ENCODE measurements around the gene CDHR5.
"Not testable (repeated sequence)": the region's sequence is repeated elsewhere in the genome, so short reads cannot be mapped to it uniquely, and the experiment has no call there.

The CDHR5 gene

DNA sequence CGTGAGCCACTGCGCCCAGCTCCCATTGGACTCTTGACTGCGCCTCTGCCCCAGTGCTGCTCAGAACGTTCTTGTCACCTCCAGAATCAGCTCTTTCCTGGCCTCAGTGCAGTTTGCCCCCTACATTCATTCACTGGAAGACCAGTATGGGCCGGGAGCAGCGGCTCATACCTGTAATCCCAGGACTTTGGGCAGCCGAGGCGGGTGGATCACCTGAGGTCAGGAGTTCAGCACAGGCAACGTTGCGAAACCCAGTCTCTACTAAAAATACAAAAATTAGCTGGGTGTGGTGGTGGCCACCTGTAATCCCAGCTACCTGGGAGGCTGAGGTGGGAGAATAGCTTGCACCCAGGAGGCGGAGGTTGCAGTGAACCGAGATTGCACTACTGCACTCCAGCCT is 29.7 kb upstream of the CDHR5 start:
- H3K9me3 ChIP-seq (ENCODE audit: control insufficient read depth, insufficient read depth, low read length); H3K4me1 ChIP-seq (ENCODE audit: insufficient read depth, low read length); H3K9ac ChIP-seq (ENCODE audit: low read depth, low read length); H3K36me3 ChIP-seq (ENCODE audit: insufficient read depth, low read length): not testable (repeated sequence)

- no peaks in the 10 kb centered on the region for H3K36me3 ChIP-seq (ENCODE audit: insufficient read depth, low read length)
- H3K9ac ChIP-seq (ENCODE audit: low read depth, low read length), result no peak overlapping the region
- no peaks in the 10 kb centered on the region for H3K9me3 ChIP-seq (ENCODE audit: control insufficient read depth, insufficient read depth, low read length)
- H3K4me1 ChIP-seq (ENCODE audit: insufficient read depth, low read length), result no peaks in the 10 kb centered on the region
Measured at GRCh38 chr11:653837-654236, 29.1 kb upstream of the CDHR5 start.

DNA sequence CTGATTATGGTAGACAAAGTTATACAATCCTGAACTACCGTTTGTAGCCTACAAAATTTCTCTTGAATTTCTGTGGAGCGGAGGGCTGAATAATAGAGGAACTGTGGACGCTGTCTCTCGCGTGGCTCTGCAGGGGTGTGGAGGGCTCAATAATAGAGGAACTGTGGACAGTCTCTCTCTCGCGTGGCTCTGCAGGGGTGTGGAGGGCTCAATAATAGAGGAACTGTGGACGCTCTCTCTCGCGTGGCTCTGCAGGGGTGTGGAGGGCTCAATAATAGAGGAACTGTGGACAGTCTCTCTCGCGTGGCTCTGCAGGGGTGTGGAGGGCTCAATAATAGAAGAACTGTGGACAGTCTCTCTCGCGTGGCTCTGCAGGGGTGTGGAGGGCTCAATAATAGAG is 28.4 kb upstream of the CDHR5 start:
- H3K9me3 ChIP-seq (ENCODE audit: control insufficient read depth, insufficient read depth, low read length); H3K36me3 ChIP-seq (ENCODE audit: insufficient read depth, low read length); H3K9ac ChIP-seq (ENCODE audit: low read depth, low read length); H3K4me1 ChIP-seq (ENCODE audit: insufficient read depth, low read length): not testable (repeated sequence)

GRCh38 chr11:650482-650881 is 25.7 kb upstream of the CDHR5 start:
- H3K9ac ChIP-seq (ENCODE audit: low read depth, low read length), result no peak overlapping the region
- H3K4me1 ChIP-seq (ENCODE audit: insufficient read depth, low read length), result no peaks in the 10 kb centered on the region
- no peaks in the 10 kb centered on the region for H3K36me3 ChIP-seq (ENCODE audit: insufficient read depth, low read length)
- H3K9me3 ChIP-seq (ENCODE audit: control insufficient read depth, insufficient read depth, low read length), result no peaks in the 10 kb centered on the region

- not testable (repeated sequence) for H3K9ac ChIP-seq (ENCODE audit: low read depth, low read length); H3K36me3 ChIP-seq (ENCODE audit: insufficient read depth, low read length); H3K4me1 ChIP-seq (ENCODE audit: insufficient read depth, low read length); H3K9me3 ChIP-seq (ENCODE audit: control insufficient read depth, insufficient read depth, low read length)
Measured at GRCh38 chr11:647672-648158, 23.0 kb upstream of the CDHR5 start.

DNA sequence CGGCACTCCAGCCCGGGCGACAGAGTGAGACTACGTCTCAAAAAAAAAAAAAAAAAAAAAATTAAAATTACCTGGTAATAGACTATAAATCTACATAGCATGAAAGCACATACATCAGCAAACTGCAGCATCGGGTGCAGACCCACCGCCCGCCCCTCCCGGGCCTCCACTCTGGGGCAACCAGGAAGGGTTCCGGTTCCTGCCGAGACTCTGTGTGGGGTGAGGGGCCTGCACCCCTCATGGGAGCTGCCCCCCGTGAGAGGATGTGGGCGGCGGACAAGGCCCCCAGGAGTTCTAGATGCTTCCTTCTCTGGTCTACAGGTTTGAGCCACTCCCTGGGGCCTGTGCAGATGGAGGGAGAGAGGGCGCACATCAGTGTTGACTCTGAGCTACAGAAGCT is 21.5 kb upstream of the CDHR5 start:
- H3K9me3 ChIP-seq (ENCODE audit: control insufficient read depth, insufficient read depth, low read length), result no peaks in the 10 kb centered on the region
- no peaks in the 10 kb centered on the region for H3K36me3 ChIP-seq (ENCODE audit: insufficient read depth, low read length)
- no peaks in the 10 kb centered on the region; the same call in 1 of the 2 replicates for H3K4me1 ChIP-seq (ENCODE audit: insufficient read depth, low read length)
- H3K9ac ChIP-seq (ENCODE audit: low read depth, low read length), result no peak overlapping the region

GRCh38 chr11:645536-645935 is 20.8 kb upstream of the CDHR5 start:
- no peaks in the 10 kb centered on the region for H3K36me3 ChIP-seq (ENCODE audit: insufficient read depth, low read length)
- H3K9ac ChIP-seq (ENCODE audit: low read depth, low read length), result no peak overlapping the region
- H3K4me1 ChIP-seq (ENCODE audit: insufficient read depth, low read length), result peaks cover 5% of the 10 kb centered on the region; the same call in 1 of the 2 replicates
- H3K9me3 ChIP-seq (ENCODE audit: control insufficient read depth, insufficient read depth, low read length), result no peaks in the 10 kb centered on the region

DNA sequence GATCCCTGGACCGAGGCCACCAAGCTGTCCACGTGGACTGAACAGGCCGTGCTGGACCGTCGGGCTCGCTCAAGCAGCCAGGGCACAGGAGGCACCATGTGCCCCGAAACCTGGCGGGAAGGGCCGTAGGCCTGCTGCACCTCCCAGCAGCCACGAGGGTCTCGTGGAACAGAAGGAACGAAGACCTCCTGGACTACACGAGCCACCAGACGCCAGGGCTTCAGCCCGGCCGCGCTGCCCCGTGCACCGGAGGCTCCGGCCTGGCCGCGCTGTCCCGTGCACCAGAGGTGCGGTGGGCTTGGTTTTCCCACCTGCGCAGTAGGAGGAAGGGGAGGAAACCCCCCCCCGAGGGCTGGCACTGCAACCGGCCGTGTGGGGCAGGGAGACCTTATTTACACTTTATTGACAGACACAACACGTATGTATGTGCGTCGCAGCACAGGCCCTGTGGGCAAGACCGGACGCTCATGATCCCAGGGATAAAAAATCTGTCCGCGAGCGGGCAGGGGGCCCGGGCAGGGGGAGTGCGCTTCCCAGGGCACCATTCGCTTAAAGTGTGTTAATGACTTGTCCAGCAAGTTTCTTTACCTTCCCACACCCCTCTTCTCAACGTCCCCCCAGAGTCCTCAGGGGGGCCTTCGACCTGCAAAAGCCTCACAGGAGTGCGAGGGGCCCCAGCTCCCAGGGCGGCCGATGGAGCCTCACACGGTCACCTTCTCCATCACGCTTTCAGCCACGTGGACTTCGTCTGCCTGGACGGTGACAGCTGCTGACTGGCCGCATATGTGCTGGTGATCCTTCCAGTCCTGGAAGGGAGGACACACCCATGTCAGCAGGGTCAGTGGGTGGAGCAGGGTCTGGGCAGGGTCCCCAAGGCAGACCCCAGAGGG is 19.3 kb upstream of the CDHR5 start:
- no peaks in the 10 kb centered on the region for H3K9me3 ChIP-seq (ENCODE audit: control insufficient read depth, insufficient read depth, low read length)
- peaks cover 6% of the 10 kb centered on the region; the same call in 1 of the 2 replicates for H3K4me1 ChIP-seq (ENCODE audit: insufficient read depth, low read length)
- H3K9ac ChIP-seq (ENCODE audit: low read depth, low read length), result no peak overlapping the region
- no peaks in the 10 kb centered on the region for H3K36me3 ChIP-seq (ENCODE audit: insufficient read depth, low read length)

GRCh38 chr11:643366-643765 is 18.6 kb upstream of the CDHR5 start:
- no peaks in the 10 kb centered on the region for H3K9me3 ChIP-seq (ENCODE audit: control insufficient read depth, insufficient read depth, low read length)
- peaks cover 6% of the 10 kb centered on the region; the same call in 1 of the 2 replicates for H3K4me1 ChIP-seq (ENCODE audit: insufficient read depth, low read length)
- H3K36me3 ChIP-seq (ENCODE audit: insufficient read depth, low read length), result no peaks in the 10 kb centered on the region
- H3K9ac ChIP-seq (ENCODE audit: low read depth, low read length), result no peak overlapping the region

DNA sequence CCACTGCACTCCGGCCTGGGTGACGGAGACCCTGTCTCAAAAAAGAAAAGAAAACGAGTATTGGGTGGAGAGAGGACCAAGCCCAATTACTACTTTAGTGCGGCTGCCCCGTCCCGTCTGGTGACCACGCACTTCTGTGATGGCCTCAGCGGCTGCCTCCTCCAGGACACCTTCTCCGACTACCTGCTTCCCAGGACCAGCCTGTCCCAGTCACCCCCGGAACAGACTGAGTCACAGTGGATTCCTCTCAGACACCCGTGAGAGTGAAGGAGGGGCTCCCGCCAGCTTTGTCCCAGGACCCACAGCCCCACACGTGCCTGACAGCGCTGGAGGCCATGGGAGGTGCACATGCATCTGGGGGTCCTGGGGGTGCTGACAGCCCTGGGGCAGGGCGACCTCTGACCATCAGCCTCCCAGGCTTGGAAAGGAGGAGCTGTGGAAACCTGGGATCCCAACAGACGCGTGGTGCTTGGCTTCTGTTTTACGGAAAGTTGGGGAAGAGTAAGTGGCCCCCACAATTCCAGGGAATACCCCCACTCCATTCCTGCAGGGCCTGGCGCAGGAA is 17.1 kb upstream of the CDHR5 start:
- Histone ChIP-seq H3K9ac (ENCODE audit: low read depth, low read length) (no peak overlapping the region), H3K36me3 (ENCODE audit: insufficient read depth, low read length) (no peaks in the 10 kb centered on the region), H3K9me3 (ENCODE audit: control insufficient read depth, insufficient read depth, low read length) (no peaks in the 10 kb centered on the region), H3K4me1 (ENCODE audit: insufficient read depth, low read length) (peaks cover 6% of the 10 kb centered on the region; the same call in 1 of the 2 replicates)

DNA sequence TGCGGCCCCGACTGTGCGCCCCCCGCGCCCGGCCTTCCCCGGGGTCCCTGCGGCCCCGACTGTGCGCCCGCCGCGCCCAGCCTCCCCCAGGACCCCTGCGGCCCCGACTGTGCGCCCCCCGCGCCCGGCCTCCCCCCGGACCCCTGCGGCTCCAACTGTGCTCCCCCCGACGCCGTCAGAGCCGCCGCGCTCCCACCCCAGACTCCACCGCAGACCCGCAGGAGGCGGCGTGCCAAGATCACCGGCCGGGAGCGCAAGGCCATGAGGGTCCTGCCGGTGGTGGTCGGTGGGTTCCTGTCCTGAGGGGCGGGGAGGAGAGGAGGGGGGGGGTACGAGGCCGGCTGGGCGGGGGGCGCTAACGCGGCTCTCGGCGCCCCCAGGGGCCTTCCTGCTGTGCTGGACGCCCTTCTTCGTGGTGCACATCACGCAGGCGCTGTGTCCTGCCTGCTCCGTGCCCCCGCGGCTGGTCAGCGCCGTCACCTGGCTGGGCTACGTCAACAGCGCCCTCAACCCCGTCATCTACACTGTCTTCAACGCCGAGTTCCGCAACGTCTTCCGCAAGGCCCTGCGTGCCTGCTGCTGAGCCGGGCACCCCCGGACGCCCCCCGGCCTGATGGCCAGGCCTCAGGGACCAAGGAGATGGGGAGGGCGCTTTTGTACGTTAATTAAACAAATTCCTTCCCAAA is 15.4 kb upstream of the CDHR5 start:
- H3K9me3 ChIP-seq (ENCODE audit: control insufficient read depth, insufficient read depth, low read length), result no peaks in the 10 kb centered on the region
- no peak overlapping the region for H3K9ac ChIP-seq (ENCODE audit: low read depth, low read length)
- peaks cover 6% of the 10 kb centered on the region; the same call in 1 of the 2 replicates for H3K4me1 ChIP-seq (ENCODE audit: insufficient read depth, low read length)
- H3K36me3 ChIP-seq (ENCODE audit: insufficient read depth, low read length), result no peaks in the 10 kb centered on the region

DNA sequence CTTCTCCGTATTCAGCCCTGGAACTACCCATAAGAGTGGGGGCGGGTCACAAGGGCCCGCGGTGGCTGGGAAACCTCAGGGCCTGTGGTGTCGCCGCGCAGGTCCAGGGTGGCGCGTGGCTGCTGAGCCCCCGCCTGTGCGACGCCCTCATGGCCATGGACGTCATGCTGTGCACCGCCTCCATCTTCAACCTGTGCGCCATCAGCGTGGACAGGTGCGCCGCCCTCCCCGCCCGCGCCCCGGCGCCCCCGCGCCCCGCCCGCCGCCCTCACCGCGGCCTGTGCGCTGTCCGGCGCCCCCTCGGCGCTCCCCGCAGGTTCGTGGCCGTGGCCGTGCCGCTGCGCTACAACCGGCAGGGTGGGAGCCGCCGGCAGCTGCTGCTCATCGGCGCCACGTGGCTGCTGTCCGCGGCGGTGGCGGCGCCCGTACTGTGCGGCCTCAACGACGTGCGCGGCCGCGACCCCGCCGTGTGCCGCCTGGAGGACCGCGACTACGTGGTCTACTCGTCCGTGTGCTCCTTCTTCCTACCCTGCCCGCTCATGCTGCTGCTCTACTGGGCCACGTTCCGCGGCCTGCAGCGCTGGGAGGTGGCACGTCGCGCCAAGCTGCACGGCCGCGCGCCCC is 14.7 kb upstream of the CDHR5 start:
- Histone ChIP-seq H3K36me3 (ENCODE audit: insufficient read depth, low read length) (no peaks in the 10 kb centered on the region), H3K9me3 (ENCODE audit: control insufficient read depth, insufficient read depth, low read length) (no peaks in the 10 kb centered on the region), H3K9ac (ENCODE audit: low read depth, low read length) (peak overlapping the region; percentile 35), H3K4me1 (ENCODE audit: insufficient read depth, low read length) (peaks cover 6% of the 10 kb centered on the region; the same call in 1 of the 2 replicates)

DNA sequence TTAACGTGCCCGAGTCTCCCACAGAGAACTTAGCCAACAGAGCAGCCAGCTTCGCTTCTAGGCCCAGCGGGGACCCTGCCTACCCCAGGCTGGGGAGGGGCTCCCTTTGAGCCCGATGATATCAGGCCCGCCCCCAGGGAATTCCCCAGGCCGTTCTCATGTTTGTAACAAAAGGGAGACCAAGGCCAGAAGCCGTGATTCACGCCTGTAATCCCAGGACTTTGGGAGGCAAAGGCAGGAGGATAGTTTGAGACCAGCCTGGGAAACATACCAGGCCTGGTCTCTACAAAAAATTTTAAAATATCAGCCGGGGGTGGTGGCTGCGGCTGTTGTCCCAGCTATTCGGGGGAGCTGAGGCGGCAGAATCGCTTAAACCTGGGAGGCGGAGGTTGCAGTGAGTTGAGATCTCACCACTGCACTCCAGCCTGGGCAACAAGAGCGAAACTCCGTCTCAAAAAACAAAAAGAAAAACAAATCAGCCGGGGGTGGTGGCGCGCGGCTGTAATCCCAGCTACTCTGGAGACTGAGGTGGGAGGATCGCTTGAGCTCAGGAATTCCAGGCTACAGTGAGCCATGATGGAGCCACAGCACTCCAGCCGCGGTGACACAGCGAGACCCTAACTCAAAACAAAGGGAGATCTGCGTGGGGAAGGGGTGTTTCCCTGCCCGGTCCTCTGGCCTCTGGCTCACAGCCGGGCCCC is 14.0 kb upstream of the CDHR5 start:
- Histone ChIP-seq H3K4me1 (ENCODE audit: insufficient read depth, low read length) (peaks cover 6% of the 10 kb centered on the region; the same call in 1 of the 2 replicates), H3K9ac (ENCODE audit: low read depth, low read length) (peak overlapping the region; percentile 35)

More for the DNA sequence above, 14.0 kb upstream of the CDHR5 start:
- no peaks in the 10 kb centered on the region for H3K36me3 ChIP-seq (ENCODE audit: insufficient read depth, low read length)
- H3K9me3 ChIP-seq (ENCODE audit: control insufficient read depth, insufficient read depth, low read length), result no peaks in the 10 kb centered on the region

Measured in ES-I3 (cell line).